Measurements from ENCODE around the gene FGF5.
"Not testable (repeated sequence)": the region's sequence is repeated elsewhere in the genome, so short reads cannot be mapped to it uniquely, and the experiment has no call there.

The FGF5 gene, protein sequence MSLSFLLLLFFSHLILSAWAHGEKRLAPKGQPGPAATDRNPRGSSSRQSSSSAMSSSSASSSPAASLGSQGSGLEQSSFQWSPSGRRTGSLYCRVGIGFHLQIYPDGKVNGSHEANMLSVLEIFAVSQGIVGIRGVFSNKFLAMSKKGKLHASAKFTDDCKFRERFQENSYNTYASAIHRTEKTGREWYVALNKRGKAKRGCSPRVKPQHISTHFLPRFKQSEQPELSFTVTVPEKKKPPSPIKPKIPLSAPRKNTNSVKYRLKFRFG

DNA sequence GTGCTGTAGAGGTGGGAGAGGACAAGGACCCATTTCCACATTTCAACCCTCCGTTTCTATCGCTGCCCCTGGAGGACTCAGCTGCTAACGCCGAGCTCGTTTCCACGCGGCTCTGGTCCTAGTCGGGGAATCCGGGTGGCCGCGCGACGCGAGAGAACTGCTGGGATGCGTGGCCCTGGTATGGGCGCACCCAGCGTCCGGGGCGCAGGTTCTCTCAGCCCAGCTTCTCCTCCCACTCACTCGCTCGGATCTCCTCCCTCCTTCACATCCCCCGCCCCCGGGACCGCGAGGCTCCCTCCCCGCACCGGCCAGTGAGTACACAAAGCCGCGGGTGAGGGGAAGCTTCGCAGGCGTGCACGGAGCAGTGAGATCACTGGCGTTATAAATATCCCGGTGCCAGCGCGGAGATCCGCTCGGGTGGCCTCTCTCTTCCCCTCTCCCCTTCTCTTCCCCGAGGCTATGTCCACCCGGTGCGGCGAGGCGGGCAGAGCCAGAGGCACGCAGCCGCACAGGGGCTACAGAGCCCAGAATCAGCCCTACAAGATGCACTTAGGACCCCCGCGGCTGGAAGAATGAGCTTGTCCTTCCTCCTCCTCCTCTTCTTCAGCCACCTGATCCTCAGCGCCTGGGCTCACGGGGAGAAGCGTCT, at the start of gene FGF5:
FGF5 (plus strand) TSS at position 412 of the 649 bp plus-strand sequence; CDS start at position 573, 161 bp downstream.
- peak in 1 of 4 experiments; percentile 25 for DNase-seq (ENCODE audit: low read depth in 4 of 4, low spot score in 1 of 4)

DNA sequence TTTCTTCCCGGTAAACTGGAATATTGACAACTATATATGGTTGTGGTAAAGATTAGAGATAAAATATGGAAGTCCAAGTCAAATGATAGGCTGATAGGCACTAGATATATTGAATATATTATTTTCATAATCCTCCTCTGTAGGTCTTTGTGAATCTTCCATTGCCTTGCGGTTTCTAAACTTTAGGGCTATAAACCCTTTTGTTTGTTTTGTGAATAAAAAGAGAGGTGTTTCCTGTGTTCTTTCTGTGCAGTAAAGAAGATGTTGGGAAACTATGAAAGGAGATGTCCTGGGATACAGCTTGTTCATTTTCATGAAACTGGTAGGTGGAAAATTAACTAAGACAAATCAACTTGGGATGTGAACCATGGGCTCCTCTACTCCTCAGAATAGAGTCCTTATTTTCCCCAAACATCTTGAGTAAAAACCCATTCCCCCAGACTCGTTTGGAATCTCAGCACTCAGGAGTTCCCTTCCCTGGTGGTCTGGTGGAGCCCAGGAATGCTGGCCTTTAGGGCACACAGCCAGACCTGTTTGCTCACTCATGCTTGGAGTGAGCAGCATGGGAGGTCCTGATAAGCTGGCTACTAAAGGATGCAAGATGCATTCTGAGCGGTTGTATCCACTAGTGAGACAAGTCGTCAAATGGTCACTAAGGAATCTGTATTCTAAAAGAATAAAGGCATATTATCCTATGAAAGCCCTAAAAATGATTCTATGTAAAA, 47.0 kb upstream of the FGF5 start:
- no peak for DNase-seq (ENCODE audit: low read depth in 4 of 4, low spot score in 1 of 4)

DNA sequence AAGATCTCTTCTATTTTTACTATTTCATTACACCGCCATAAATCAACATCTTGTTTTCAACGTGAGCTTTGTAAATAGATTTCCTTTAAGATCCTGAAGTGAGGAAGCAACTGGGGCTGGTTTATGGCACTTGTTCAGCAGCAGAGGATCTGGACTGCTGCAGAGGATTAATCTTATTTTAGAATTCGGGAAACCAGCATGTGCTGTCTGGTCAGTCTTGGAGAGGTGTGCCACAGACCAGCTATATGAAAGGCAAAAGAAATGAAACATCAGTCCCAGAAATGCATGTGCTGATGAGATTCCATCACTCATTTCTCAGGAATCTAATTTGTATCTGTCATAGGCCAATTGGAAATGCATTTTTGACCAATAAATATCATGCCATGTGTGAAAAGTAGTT, 45.8 kb upstream of the FGF5 start:
- no peak for DNase-seq (ENCODE audit: low read depth in 4 of 4, low spot score in 1 of 4)

DNA sequence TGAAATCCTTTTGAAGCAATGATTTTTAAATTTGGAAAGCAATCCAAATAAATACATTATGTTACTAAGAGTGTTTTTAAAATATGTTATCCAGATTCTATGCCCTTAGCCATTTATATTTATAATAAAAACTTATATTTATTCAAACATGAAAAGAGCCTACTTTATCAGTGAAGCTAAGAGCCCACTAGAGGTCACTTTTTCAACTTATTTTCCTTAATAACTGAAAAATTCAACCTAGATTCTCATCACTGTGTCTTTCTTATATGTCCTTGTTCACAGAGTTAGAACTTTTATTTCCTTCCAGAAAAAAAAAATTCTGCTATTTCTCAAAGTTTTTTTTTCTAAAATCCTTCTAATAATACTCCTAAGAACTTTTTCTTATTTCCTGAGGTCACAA, 45.3 kb upstream of the FGF5 start:
- DNase-seq (ENCODE audit: low read depth in 4 of 4, low spot score in 1 of 4): no peak

DNA sequence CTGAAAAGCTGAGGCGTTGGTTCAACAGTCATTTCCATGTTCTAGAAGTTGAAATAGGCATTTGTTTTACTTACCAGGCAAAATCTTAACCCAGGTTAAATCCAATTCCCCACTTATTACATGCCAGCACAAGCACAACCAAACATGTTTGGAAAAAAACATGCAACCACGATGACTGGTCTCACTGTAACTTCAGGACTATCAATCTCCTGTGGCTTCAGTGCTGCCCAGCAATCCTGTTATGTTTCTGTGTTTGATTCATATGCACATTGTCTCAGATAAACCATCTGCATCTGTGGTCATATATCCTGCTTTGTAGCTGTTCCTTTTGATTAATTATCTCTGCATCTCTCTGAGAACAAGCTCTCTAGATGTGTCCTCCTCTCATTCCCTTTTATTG, 40.9 kb upstream of the FGF5 start:
- no peak for DNase-seq (ENCODE audit: low read depth in 4 of 4, low spot score in 1 of 4)

DNA sequence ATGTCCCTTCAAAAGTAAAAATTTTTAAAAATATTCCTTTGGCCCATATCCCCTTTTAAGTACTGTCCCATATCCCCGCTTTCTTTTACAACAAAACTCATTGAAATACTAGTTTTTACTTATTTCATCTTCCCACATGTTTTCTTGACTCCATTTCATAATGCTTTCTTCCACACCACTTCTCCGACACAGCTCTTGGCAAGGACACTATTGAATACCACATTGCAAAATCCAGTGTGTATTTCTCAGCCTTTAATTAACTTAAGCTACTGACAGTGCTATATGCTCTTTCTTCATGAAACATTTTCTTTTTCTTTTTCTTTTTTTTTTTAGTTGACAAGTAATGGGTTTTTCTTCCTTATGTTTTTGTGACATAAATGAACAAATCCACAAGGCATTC, 40.4 kb upstream of the FGF5 start:
- DNase-seq (ENCODE audit: low read depth in 4 of 4, low spot score in 1 of 4): no peak

DNA sequence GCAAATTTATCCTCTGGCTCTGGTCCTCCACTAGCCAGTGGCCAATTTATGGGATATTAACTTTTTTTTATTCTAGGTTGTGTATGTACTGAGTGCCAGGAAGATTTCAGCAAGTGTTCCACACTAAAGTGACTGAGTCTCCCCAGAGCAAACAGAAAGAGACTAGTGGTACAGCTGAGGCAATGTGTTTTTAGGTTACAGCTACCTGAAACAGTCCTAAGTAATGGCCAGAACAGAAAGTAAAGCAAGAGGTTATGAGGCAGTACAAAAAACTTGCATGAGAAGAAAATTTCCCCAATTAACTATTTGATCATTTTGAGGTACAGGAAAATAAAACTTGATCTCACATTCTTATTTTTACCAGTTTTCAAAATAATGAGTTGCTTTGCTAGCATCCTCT, 38.0 kb upstream of the FGF5 start:
- DNase-seq (ENCODE audit: low read depth in 4 of 4, low spot score in 1 of 4): no peak

DNA sequence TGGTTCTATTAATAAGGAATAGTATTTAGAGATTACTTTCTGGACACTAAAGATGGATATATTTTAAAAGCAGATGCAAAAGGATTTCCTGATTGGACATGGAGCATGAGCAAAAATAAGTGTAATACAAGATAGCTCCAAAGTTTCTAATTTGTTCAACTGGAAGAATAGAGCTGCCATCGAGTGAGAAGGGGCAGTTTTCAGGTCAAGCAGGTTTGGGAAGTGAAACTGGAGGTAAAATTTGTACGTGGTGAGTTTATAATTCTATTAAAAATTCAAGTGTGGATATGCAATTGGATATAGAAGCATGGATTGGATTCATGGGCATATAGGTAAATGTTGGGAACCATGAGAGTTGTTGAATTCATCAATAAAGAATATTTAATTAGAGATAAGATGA, 37.3 kb upstream of the FGF5 start:
- no peak for DNase-seq (ENCODE audit: low read depth in 4 of 4, low spot score in 1 of 4)

DNA sequence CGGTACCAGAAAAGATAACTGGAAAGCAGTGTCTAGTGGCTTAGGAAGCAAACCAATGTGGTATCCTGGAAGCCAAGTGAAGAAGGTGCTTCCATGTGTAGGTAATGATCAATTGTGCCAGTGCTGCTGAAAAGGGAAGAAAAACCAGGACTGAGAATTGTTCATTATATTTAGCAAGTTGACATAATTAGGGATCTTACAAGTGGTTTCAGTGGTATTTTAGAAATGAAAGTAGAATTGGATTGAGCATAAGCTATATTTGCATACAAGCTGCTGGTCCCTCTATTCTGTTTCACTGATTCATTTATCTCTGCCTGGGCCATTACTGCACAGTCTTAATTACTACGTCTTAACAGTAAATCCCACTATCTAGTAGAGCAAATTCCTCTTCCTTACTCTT, 36.9 kb upstream of the FGF5 start:
- no peak for DNase-seq (ENCODE audit: low read depth in 4 of 4, low spot score in 1 of 4)

DNA sequence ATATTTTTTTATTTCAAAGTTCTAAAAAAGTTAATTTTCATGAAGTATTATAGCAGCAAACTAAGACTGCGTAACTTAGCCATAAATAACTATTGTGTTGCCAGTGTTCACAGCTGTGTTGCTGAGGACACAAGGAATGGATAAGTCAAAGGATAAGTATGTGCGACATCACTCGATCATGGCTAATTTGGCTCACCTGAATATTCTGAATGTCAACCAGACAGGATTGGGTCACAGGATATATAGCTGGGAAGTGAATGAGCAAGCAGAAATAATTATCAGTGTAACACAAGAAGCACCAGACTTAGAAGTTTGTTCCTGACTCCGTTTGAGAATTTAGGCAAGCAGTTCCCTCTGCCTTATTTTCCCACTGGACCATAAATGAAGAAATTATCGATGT, 35.3 kb upstream of the FGF5 start:
- DNase-seq (ENCODE audit: low read depth in 4 of 4, low spot score in 1 of 4): no peak

DNA sequence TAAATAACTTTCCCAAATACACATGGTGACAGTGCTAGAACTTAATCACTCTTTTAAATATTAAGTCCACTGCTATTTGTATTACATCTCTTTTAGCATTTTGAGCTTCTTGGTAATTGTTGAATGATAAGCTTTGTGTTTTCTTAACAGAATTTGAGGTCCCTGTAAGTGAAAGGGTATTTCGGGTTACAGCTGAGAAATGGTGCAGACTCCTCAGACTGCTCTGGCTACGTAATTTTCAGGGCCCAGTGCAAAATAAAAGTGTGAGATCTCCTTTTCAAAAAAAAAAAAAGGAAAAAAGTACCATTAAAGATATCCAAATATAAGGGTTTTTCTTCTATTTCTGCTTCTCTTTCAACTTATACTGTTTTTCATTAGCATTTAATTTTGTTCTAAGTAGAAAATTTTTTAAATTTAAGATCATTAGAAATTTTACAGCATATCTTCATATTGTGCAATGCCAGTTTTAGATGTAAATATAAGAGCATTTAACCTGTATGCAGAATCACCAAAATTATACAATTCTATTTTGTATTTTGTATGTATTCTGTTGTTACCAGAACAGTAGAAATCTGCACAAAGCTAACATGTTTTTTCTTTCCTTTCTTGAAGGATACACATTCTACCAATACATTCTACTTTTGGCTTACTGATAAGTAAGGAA, 33.6 kb upstream of the FGF5 start:
- DNase-seq (ENCODE audit: low read depth in 4 of 4, low spot score in 1 of 4): no peak

DNA sequence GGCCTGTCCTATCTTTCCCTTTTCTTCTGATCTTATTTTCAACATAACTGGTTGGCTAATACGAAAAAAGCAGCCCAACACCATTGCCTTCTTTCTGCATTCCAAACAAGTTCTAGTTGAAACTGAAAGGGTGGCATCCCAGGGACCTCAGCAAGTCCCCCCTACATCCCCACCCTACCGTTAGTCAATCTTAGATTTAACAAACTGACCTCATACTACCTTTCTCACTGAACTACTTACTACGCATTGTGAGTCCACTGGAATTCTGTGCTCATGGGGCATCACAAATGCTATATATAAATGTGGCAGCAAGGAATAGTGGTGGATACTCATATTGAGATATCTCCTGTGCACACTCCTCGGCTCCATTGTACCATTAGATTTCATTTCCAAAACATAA, 33.1 kb upstream of the FGF5 start:
- DNase-seq (ENCODE audit: low read depth in 4 of 4, low spot score in 1 of 4): no peak

DNA sequence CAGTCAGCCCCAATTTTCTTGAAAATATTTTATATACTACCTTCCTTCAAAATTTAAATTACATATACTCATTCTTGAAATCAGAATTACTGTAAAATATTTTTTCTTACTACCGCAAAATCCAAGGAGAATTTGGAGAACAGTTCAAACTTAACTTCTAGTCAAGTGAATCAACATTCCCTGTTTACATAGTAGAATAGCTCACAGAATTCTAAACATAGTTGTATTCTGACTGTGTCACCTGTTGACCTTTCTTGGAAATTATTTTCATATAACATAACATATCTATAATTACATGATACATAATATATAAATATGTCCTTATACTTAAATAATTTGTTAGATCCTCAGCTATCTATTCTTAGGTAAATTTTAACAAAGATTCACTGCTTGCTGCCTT, 31.0 kb upstream of the FGF5 start:
- no peak for DNase-seq (ENCODE audit: low read depth in 4 of 4, low spot score in 1 of 4)

DNA sequence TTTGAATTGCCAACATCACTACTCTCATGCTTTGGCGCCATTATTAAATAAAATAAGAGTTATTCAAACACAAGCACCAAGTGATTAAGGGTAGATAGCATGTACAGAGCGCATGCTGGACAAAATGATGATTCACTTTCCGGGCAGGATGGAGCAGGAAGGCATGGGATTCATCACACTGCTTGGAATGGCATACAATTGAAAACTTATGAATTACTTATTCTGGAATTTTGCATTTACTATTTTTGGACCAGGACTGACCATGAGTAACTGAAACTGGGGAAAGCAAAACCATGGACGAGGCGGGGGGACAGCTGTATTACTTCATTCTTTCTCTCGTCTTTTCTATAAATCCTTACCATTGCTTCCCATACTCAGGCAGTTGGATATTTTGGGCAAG, 28.5 kb upstream of the FGF5 start:
- no peak for DNase-seq (ENCODE audit: low read depth in 4 of 4, low spot score in 1 of 4)

DNA sequence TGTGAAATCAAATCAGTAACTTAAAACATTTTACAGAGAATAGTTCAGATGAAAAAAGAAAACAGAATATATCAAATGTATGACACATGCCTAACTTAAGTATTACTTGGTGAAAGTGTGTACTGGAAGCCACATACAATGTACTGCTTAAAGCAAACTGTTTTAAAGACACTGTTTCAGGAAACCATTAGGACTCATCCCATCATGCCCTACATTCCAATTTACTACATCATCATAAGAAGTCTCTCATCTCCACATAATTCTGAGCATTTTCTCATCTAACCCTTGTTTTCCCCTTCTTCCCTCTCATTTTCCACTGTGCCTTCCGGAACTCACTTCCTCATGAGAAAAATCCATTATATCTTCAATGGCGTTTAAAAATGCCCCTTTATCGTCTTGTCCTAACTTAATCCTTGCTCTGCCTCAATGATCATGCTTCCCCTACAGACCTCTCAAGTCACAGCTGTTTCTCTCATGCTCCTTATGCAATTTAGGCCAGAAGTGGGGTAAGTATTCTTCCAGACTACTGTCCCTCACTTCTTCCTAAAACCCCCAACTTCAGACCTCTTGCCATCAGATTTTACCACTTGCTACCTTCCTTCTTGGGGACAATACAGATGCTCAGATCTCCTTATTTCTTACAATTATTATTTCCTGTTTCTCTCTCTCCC, 26.8 kb upstream of the FGF5 start:
- no peak for DNase-seq (ENCODE audit: low read depth in 4 of 4, low spot score in 1 of 4)

DNA sequence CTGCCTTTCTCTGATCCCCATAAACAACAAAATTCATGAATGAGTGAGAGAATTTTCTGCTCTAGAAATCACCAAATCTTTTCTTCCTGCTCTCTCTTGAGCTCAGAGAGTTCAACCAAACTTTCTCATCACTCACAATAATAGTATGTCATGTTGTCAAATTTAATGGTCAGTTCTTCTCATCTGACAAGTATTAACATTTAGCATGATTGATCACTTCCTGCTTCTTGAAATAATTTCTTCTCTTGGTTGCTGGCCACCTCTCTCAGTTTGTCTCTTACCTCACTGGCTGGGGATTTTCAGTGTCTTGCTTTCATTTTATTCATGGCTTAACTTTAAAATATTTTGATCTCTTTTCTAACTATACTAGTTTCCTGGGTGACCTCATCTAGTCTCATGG, 25.5 kb upstream of the FGF5 start:
- no peak for DNase-seq (ENCODE audit: low read depth in 4 of 4, low spot score in 1 of 4)

DNA sequence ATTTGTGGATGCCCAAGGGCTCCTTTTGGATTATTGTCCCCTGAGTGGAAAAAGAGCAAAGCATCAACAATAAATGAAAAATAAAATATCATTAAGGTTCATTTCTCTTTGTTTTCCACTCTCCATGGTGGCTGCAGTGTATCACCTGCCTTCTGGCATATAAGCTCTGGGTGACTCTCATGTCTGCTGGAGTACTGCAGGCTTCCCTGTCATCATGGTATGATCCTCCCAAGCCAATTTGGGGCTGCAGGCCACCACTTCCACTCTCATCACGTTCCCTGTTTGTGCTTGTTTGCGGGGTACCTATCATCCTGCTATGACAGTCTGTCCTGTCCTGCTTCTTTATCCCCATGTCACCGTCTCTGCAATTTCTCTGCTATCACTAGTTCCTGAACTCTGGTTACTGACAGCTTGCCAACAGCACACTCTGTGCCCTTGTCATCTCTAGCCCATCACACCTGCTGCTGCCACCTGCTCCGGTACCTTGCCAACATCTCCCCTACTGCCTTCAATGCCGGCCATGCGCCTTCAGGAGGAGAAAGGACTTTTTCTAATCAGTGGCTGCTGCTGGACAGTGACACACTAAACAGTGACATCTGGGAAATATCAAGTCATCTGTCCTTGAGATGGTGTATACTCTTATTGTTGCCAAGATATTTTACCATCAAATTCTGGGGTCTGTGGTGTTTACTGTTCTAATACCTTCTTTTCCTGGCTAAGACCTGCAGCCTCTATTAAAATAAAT, 23.0 kb upstream of the FGF5 start:
- no peak for DNase-seq (ENCODE audit: low read depth in 4 of 4, low spot score in 1 of 4)

DNA sequence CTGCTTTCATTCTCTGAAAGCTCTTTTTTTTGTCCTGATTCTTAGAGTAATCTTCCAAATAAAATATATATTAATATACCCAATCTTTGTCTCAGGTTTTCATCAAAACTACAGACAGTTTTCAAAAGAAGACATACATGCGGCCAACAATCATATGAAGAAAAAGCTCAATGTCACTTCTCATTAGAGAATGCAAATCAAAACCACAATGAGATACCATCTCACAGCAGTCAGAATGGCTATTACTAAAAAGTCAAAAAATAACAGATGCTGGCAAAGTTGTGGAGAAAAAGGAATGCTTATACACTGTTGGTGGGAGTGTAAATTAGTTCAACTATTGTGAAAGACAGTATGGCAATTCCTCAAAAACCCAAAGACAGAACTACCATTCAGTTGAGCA, 19.0 kb upstream of the FGF5 start:
- DNase-seq (ENCODE audit: low read depth in 4 of 4, low spot score in 1 of 4): not testable (repeated sequence)

DNA sequence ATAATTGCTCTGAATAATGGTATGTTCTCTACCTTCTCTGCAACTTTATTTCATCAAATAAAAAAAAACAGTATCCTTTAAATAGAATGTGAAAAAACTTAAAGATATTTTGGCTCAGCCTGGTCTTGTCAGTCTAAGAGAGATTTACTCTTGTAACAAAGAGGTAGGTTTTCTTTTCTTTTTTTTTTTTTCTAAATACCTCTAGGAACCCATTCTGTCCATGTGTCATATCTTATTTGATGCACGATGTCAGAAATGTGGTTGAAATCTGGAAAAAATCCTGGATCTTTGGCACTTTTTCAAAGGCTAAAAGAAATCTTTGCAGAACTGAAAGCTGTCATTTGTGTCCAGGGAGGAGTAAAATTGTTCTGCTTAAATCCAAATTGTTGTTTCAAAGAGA, 17.3 kb upstream of the FGF5 start:
- DNase-seq (ENCODE audit: low read depth in 4 of 4, low spot score in 1 of 4): no peak

DNA sequence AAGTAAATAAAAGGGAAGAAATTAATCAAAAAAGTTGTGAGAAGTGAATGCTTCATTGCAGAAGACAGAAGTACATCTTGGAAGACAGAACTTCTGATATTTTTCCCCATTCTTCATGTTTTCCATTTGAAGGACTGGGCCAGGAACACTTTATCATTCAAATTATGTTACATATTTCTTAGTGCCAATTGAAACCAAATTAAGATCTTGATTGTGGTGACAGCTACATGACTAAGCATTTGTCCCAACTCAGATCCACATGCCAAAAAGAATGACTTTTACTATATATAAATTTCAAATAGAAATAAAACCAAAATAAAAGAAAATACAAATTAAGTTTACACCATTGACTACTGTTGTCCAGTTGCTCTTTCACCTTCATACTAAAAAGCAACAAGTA, 14.0 kb upstream of the FGF5 start:
- DNase-seq (ENCODE audit: low read depth in 4 of 4, low spot score in 1 of 4): no peak

DNA sequence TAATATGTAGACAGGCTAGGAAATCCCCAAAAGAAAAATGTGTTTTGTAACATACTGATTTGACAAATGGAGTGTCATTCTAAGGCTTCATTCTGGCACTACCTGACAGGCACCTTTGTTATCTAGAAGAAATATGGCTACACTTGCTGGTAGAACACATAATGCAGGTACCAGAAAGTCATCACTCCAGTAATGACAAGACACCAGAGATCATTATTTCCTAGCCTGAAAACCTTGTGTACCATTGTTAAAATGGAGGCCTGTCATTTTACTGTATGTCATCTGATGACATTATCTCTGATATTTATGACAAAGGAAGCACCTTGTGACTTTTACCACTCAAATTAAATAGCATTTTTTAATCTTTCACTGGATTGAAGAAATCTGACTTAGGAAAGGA, 13.5 kb upstream of the FGF5 start:
- DNase-seq (ENCODE audit: low read depth in 4 of 4, low spot score in 1 of 4): no peak

Data from stimulated activated CD4-positive, alpha-beta T cell treated with anti-CD3 and anti-CD28 coated beads, Interleukin-1b, Interleukin-23, amount 100 ng/mL, for 24 hours (primary cell).